ENCODE measurements around the gene FGD3.

The FGD3 gene

GRCh38 chr9:93040409-93040808 is 93.1 kb downstream of the FGD3 start:
- Histone ChIP-seq H4K91ac (ENCODE audit: low read length) (no peak overlapping the region), H3K9me3 (ENCODE audit: control insufficient read depth, low read length) (no peaks in the 10 kb centered on the region), H2BK5ac (ENCODE audit: low read depth, low read length, poor library complexity, severe bottlenecking) (no peak overlapping the region), H3K4me2 (ENCODE audit: low read length, poor library complexity, severe bottlenecking) (no peak overlapping the region), H3K14ac (ENCODE audit: low read length in 2 of 2) (no peak overlapping the region), H3K27me3 (ENCODE audit: control insufficient read depth in 1 of 2, insufficient read depth in 1 of 2, low read length in 2 of 2) (peaks cover 5 to 22% of the 10 kb centered on the region in 2 experiments), H2AK5ac (ENCODE audit: low read length, severe bottlenecking) (no peak overlapping the region), H3K4me3 (ENCODE audit: insufficient read depth in 1 of 2, low read depth in 1 of 2, low read length in 2 of 2) (no peak overlapping the region), H3K27ac (ENCODE audit: low read length, poor library complexity, severe bottlenecking) (no peak overlapping the region), H3K36me3 (ENCODE audit: control insufficient read depth in 1 of 2, insufficient read depth in 2 of 2, low read depth in 1 of 2, low read length in 2 of 2) (no peaks in the 10 kb centered on the region), H3K4me1 (ENCODE audit: control insufficient read depth, insufficient read depth, low read depth, low read length) (no peaks in the 10 kb centered on the region), H3K4ac (ENCODE audit: low read depth in 1 of 2, low read length in 2 of 2) (no peak overlapping the region), H3K23ac (ENCODE audit: low read length in 2 of 2) (no peak overlapping the region), H3K18ac (ENCODE audit: low read depth in 1 of 2, low read length in 2 of 2) (no peak overlapping the region), H2BK120ac (ENCODE audit: low read depth, low read length) (no peak overlapping the region), H2BK12ac (ENCODE audit: low read length in 2 of 2) (no peak overlapping the region), H3K79me1 (replicated peaks; ENCODE audit: low read length, poor library complexity, severe bottlenecking) (no peaks in the 10 kb centered on the region), H2BK15ac (ENCODE audit: low read depth, poor library complexity, severe bottlenecking) (no peak overlapping the region), H3K9ac (ENCODE audit: low read length) (no peak overlapping the region), H2AFZ (ENCODE audit: low read depth, low read length) (no peak overlapping the region), H4K8ac (ENCODE audit: low read length) (no peak overlapping the region)
- 87% methylated on average over 6 of the region's 7 CpGs for WGBS
- no peak for DNase-seq

- no peak overlapping the region for H2AK5ac ChIP-seq (ENCODE audit: low read length, severe bottlenecking)
- no peak overlapping the region for H3K4ac ChIP-seq (ENCODE audit: low read depth in 1 of 2, low read length in 2 of 2)
- H4K8ac ChIP-seq (ENCODE audit: low read length): no peak overlapping the region
- H3K4me3 ChIP-seq (ENCODE audit: insufficient read depth in 1 of 2, low read depth in 1 of 2, low read length in 2 of 2): no peak overlapping the region
- peaks cover 5% of the 10 kb centered on the region for H3K9me3 ChIP-seq (ENCODE audit: control insufficient read depth, low read length)
- H2BK120ac ChIP-seq (ENCODE audit: low read depth, low read length): no peak overlapping the region
- no peaks in the 10 kb centered on the region for H3K79me1 ChIP-seq (replicated peaks; ENCODE audit: low read length, poor library complexity, severe bottlenecking)
- H3K9ac ChIP-seq (ENCODE audit: low read length): no peak overlapping the region
- no peak for DNase-seq
- H4K91ac ChIP-seq (ENCODE audit: low read length): no peak overlapping the region
- H2BK15ac ChIP-seq (ENCODE audit: low read depth, poor library complexity, severe bottlenecking): no peak overlapping the region
- peaks cover 0 to 14% of the 10 kb centered on the region in 2 experiments for H3K27me3 ChIP-seq (ENCODE audit: control insufficient read depth in 1 of 2, insufficient read depth in 1 of 2, low read length in 2 of 2)
- H3K23ac ChIP-seq (ENCODE audit: low read length in 2 of 2): no peak overlapping the region
- no peaks in the 10 kb centered on the region for H3K36me3 ChIP-seq (ENCODE audit: control insufficient read depth in 1 of 2, insufficient read depth in 2 of 2, low read depth in 1 of 2, low read length in 2 of 2)
- WGBS: 86% methylated on average over 6 of the region's 6 CpGs
- H2BK5ac ChIP-seq (ENCODE audit: low read depth, low read length, poor library complexity, severe bottlenecking): no peak overlapping the region
- H3K14ac ChIP-seq (ENCODE audit: low read length in 2 of 2): no peak overlapping the region
- H3K18ac ChIP-seq (ENCODE audit: low read depth in 1 of 2, low read length in 2 of 2): no peak overlapping the region
- no peak overlapping the region for H3K4me2 ChIP-seq (ENCODE audit: low read length, poor library complexity, severe bottlenecking)
- no peaks in the 10 kb centered on the region for H3K4me1 ChIP-seq (ENCODE audit: control insufficient read depth, insufficient read depth, low read depth, low read length)
- H3K27ac ChIP-seq (ENCODE audit: low read length, poor library complexity, severe bottlenecking): no peak overlapping the region
- H2BK12ac ChIP-seq (ENCODE audit: low read length in 2 of 2): no peak overlapping the region
- no peak overlapping the region for H2AFZ ChIP-seq (ENCODE audit: low read depth, low read length)
These were observed 93.9 kb downstream of the FGD3 start for GRCh38 chr9:93041108-93041802.

- no peak overlapping the region for H2AFZ ChIP-seq (ENCODE audit: low read depth, low read length)
- H3K4me3 ChIP-seq (ENCODE audit: insufficient read depth in 1 of 2, low read depth in 1 of 2, low read length in 2 of 2): no peak overlapping the region
- peaks cover 5% of the 10 kb centered on the region for H3K9me3 ChIP-seq (ENCODE audit: control insufficient read depth, low read length)
- H3K4ac ChIP-seq (ENCODE audit: low read depth in 1 of 2, low read length in 2 of 2): no peak overlapping the region
- H4K8ac ChIP-seq (ENCODE audit: low read length): no peak overlapping the region
- H3K4me2 ChIP-seq (ENCODE audit: low read length, poor library complexity, severe bottlenecking): no peak overlapping the region
- H3K4me1 ChIP-seq (ENCODE audit: control insufficient read depth, insufficient read depth, low read depth, low read length): no peaks in the 10 kb centered on the region
- no peak overlapping the region for H3K14ac ChIP-seq (ENCODE audit: low read length in 2 of 2)
- no peak overlapping the region for H2BK12ac ChIP-seq (ENCODE audit: low read length in 2 of 2)
- H2BK120ac ChIP-seq (ENCODE audit: low read depth, low read length): no peak overlapping the region
- no peak overlapping the region for H2BK15ac ChIP-seq (ENCODE audit: low read depth, poor library complexity, severe bottlenecking)
- WGBS: 79% methylated on average over 5 of the region's 6 CpGs
- no peak for DNase-seq
- H3K18ac ChIP-seq (ENCODE audit: low read depth in 1 of 2, low read length in 2 of 2): no peak overlapping the region
- H3K27me3 ChIP-seq (ENCODE audit: control insufficient read depth in 1 of 2, insufficient read depth in 1 of 2, low read length in 2 of 2): peaks cover 0 to 15% of the 10 kb centered on the region in 2 experiments
- H3K36me3 ChIP-seq (ENCODE audit: control insufficient read depth in 1 of 2, insufficient read depth in 2 of 2, low read depth in 1 of 2, low read length in 2 of 2): no peaks in the 10 kb centered on the region
- no peaks in the 10 kb centered on the region for H3K79me1 ChIP-seq (replicated peaks; ENCODE audit: low read length, poor library complexity, severe bottlenecking)
- H3K27ac ChIP-seq (ENCODE audit: low read length, poor library complexity, severe bottlenecking): no peak overlapping the region
- no peak overlapping the region for H2AK5ac ChIP-seq (ENCODE audit: low read length, severe bottlenecking)
- H3K9ac ChIP-seq (ENCODE audit: low read length): no peak overlapping the region
- no peak overlapping the region for H3K23ac ChIP-seq (ENCODE audit: low read length in 2 of 2)
- H4K91ac ChIP-seq (ENCODE audit: low read length): no peak overlapping the region
- no peak overlapping the region for H2BK5ac ChIP-seq (ENCODE audit: low read depth, low read length, poor library complexity, severe bottlenecking)
These were observed 95.8 kb downstream of the FGD3 start for GRCh38 chr9:93043122-93043521.

- Histone ChIP-seq H2BK5ac (ENCODE audit: low read depth, low read length, poor library complexity, severe bottlenecking) (no peak overlapping the region), H4K8ac (ENCODE audit: low read length) (no peak overlapping the region), H3K23ac (ENCODE audit: low read length in 2 of 2) (no peak overlapping the region), H2BK15ac (ENCODE audit: low read depth, poor library complexity, severe bottlenecking) (no peak overlapping the region), H3K9me3 (ENCODE audit: control insufficient read depth, low read length) (peaks cover 5% of the 10 kb centered on the region), H3K27ac (ENCODE audit: low read length, poor library complexity, severe bottlenecking) (no peak overlapping the region), H2BK12ac (ENCODE audit: low read length in 2 of 2) (no peak overlapping the region), H2AK5ac (ENCODE audit: low read length, severe bottlenecking) (no peak overlapping the region), H3K18ac (ENCODE audit: low read depth in 1 of 2, low read length in 2 of 2) (no peak overlapping the region), H3K4me1 (ENCODE audit: control insufficient read depth, insufficient read depth, low read depth, low read length) (no peaks in the 10 kb centered on the region), H3K36me3 (ENCODE audit: control insufficient read depth in 1 of 2, insufficient read depth in 2 of 2, low read depth in 1 of 2, low read length in 2 of 2) (no peaks in the 10 kb centered on the region), H3K4ac (ENCODE audit: low read depth in 1 of 2, low read length in 2 of 2) (no peak overlapping the region), H4K91ac (ENCODE audit: low read length) (no peak overlapping the region), H2BK120ac (ENCODE audit: low read depth, low read length) (no peak overlapping the region), H3K27me3 (ENCODE audit: control insufficient read depth in 1 of 2, insufficient read depth in 1 of 2, low read length in 2 of 2) (peaks cover 4 to 11% of the 10 kb centered on the region in 2 experiments), H3K79me1 (replicated peaks; ENCODE audit: low read length, poor library complexity, severe bottlenecking) (no peaks in the 10 kb centered on the region), H3K14ac (ENCODE audit: low read length in 2 of 2) (no peak overlapping the region), H2AFZ (ENCODE audit: low read depth, low read length) (no peak overlapping the region), H3K4me2 (ENCODE audit: low read length, poor library complexity, severe bottlenecking) (no peak overlapping the region), H3K9ac (ENCODE audit: low read length) (no peak overlapping the region), H3K4me3 (ENCODE audit: insufficient read depth in 1 of 2, low read depth in 1 of 2, low read length in 2 of 2) (no peak overlapping the region)
- no peak for DNase-seq
- WGBS: 86% methylated on average over 2 of the region's 2 CpGs
These were observed 98.2 kb downstream of the FGD3 start for GRCh38 chr9:93045521-93045920.
